ENCODE results near the gene AQR. TPM values are rescaled to one million over a fixed set of nuclear protein-coding genes. Genes with fewer than 3 reads are reported as not detected.
"Not testable (repeated sequence)": the region's sequence is repeated elsewhere in the genome, so short reads cannot be mapped to it uniquely, and the experiment has no call there.

AQR gene
- polyA plus RNA-seq, 1 experiment, result 15.3 TPM

DNA sequence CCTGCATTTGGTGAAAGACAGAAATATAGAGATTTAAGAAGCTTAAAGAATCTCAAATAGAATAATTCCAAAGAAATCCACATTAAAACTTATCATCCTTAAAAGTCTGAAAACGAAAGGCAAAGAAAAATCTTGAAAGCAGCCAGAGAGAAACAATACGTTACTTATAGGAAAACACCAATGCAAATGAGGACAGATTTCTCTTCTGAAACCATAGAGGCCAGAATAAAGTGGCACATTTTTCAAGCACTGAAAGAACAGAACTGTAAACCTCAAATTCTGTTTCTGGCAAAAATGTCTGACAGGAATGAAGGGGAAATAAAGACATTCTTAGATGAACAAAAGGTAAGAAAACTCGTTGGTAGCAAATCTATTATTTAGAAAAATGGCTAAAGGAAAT is 160.4 kb downstream of the AQR start:
- ChIA-PET POLR2A (no interaction called here), CTCF (no interaction called here)
- DNase-seq (ENCODE audit: low read depth), result no peak
- Histone ChIP-seq H3K36me3 (ENCODE audit: control insufficient read depth, insufficient read depth, low read length) (no peaks in the 10 kb centered on the region), H3K27me3 (ENCODE audit: control insufficient read depth, insufficient read depth, low read length) (no peaks in the 10 kb centered on the region), H3K4me3 (ENCODE audit: low read depth, low read length) (no peak overlapping the region)
- TF ChIP-seq, protein P1, sequence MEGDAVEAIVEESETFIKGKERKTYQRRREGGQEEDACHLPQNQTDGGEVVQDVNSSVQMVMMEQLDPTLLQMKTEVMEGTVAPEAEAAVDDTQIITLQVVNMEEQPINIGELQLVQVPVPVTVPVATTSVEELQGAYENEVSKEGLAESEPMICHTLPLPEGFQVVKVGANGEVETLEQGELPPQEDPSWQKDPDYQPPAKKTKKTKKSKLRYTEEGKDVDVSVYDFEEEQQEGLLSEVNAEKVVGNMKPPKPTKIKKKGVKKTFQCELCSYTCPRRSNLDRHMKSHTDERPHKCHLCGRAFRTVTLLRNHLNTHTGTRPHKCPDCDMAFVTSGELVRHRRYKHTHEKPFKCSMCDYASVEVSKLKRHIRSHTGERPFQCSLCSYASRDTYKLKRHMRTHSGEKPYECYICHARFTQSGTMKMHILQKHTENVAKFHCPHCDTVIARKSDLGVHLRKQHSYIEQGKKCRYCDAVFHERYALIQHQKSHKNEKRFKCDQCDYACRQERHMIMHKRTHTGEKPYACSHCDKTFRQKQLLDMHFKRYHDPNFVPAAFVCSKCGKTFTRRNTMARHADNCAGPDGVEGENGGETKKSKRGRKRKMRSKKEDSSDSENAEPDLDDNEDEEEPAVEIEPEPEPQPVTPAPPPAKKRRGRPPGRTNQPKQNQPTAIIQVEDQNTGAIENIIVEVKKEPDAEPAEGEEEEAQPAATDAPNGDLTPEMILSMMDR (IDR thresholded peaks at IDR 0.05; ENCODE audit: insufficient read depth, low read depth, low read length), result no peak

DNA sequence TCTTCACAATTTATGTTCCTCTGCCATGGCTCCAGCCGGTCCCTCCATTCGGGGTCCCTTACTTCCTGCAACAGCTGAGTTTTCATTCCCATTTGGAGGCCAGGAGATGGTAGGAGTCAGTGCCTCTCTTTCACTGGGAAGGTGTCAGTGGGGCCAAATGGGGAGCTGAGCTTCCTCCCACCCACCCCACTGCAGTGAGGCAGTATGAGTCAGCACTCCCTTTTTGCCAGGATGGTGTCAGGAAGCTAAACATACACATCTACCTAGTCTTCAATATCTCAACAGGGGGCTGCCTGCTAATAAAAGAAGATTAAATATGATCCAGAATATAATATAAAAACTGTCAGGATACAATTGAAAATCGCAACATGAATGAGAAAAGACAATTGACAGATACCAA is 161.5 kb downstream of the AQR start:
- CTCF ChIA-PET, result interaction anchor here (0.6 to 0.7 kb wide), 2 partner anchors 72 to 100 kb away, joined by 3 read pairs; no protein-coding TSS in a partner anchor
- POLR2A ChIA-PET, result no interaction called here
- no peaks in the 10 kb centered on the region for H3K27me3 ChIP-seq (ENCODE audit: control insufficient read depth, insufficient read depth, low read length)
- no peaks in the 10 kb centered on the region for H3K36me3 ChIP-seq (ENCODE audit: control insufficient read depth, insufficient read depth, low read length)
- no peak for DNase-seq (ENCODE audit: low read depth)
- TF ChIP-seq, protein P1 (IDR thresholded peaks at IDR 0.05; ENCODE audit: insufficient read depth, low read depth, low read length), result no peak
- no peak overlapping the region for H3K4me3 ChIP-seq (ENCODE audit: low read depth, low read length)

DNA sequence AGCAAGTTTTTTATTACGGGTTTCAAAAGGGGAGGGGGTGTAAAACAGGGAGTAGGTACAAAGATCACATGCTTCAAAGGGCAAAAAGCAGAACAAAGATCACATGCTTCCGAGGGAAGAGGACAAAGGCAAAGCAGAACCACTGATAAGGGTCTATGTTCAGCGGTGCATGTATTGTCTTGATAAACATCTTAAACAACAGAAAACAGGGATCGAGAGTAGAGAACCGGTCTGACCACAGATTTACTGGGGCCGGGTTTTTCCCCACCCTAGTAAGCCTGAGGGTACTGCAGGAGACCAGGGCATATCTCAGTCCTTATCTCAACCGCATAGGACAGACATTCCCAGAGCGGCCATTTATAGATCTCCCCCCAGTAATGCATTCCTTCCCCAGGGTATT is 162.3 kb downstream of the AQR start:
- DNase-seq (ENCODE audit: low read depth); H3K36me3 ChIP-seq (ENCODE audit: control insufficient read depth, insufficient read depth, low read length); CTCF ChIA-PET; POLR2A ChIA-PET; H3K4me3 ChIP-seq (ENCODE audit: low read depth, low read length); H3K27me3 ChIP-seq (ENCODE audit: control insufficient read depth, insufficient read depth, low read length): not testable (repeated sequence)

DNA sequence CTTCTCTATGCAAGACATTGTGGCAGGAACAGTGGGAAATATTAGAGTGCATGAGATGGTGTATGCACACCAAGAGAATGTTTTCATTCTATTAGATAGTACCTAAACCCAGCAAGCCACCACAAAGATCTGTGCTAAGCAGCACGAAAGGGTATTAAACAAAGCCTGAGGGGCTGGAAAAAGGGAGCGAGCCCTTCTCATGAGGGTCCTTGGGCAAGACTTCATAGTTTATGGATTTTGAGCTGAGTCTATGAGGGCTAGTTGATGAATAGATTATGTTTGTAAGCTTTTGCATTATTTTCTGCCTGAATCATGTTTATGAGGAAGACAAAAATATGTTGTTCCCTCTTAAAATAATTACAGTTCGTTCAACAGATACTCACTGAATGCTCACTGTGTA is 164.8 kb downstream of the AQR start:
- no peaks in the 10 kb centered on the region for H3K36me3 ChIP-seq (ENCODE audit: control insufficient read depth, insufficient read depth, low read length)
- TF ChIP-seq, protein P1 (IDR thresholded peaks at IDR 0.05; ENCODE audit: insufficient read depth, low read depth, low read length), result no peak
- DNase-seq (ENCODE audit: low read depth), result no peak
- ChIA-PET CTCF (no interaction called here), POLR2A (no interaction called here)
- no peaks in the 10 kb centered on the region for H3K27me3 ChIP-seq (ENCODE audit: control insufficient read depth, insufficient read depth, low read length)
- H3K4me3 ChIP-seq (ENCODE audit: low read depth, low read length), result no peak overlapping the region

DNA sequence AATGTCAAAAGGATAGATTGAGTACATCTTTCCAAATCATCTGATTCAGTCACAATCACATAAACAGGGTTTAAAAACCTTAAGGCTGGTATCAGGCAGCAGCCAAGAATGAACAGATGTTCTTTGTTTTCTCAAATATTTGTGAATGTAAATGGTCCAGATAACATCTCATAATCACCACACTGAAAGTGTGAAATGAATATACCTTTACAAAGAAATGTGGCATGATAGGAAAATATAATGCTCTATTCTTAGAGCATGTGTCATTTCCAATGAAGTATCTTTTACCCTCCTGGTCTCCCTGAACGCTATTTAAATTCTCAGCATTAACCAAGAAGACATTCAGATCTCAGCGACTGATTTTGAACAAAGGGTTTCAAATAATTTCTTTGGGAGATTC is 165.4 kb downstream of the AQR start:
- TF ChIP-seq, protein P1 (IDR thresholded peaks at IDR 0.05; ENCODE audit: insufficient read depth, low read depth, low read length), result no peak
- Histone ChIP-seq H3K27me3 (ENCODE audit: control insufficient read depth, insufficient read depth, low read length) (no peaks in the 10 kb centered on the region), H3K36me3 (ENCODE audit: control insufficient read depth, insufficient read depth, low read length) (no peaks in the 10 kb centered on the region), H3K4me3 (ENCODE audit: low read depth, low read length) (no peak overlapping the region)
- CTCF ChIA-PET, result no interaction called here
- POLR2A ChIA-PET, result no interaction called here
- DNase-seq (ENCODE audit: low read depth), result no peak
